DOHH2 (cell line): ENCODE results near the gene FBXO24.

Experiments used
- EZH2phosphoT487 ChIP-seq: fragments of 200-600 bp; sonication (generic); IDR thresholded peaks from 2 replicates; pipeline ENCODE4 v1.6.1; 2017; ENCODE audit warnings: borderline replicate concordance, mild to moderate bottlenecking, antibody characterized with exemption, low read length, moderate library complexity, mixed read lengths
- TF ChIP-seq, protein P1 (sequence below): fragments of 200-600 bp; sonication (generic); IDR thresholded peaks from one replicate; pipeline ENCODE4 v1.5.1; 2014; ENCODE audit warnings: antibody characterized with exemption, mild to moderate bottlenecking, low read depth, low read length; ENCODE audit not compliant: poor library complexity, severe bottlenecking

GRCh38 chr7:100538654-100539435 lies 47.3 kb upstream of the FBXO24 start, which contains the start of gene AGFG2:
- TF ChIP-seq, protein P1, sequence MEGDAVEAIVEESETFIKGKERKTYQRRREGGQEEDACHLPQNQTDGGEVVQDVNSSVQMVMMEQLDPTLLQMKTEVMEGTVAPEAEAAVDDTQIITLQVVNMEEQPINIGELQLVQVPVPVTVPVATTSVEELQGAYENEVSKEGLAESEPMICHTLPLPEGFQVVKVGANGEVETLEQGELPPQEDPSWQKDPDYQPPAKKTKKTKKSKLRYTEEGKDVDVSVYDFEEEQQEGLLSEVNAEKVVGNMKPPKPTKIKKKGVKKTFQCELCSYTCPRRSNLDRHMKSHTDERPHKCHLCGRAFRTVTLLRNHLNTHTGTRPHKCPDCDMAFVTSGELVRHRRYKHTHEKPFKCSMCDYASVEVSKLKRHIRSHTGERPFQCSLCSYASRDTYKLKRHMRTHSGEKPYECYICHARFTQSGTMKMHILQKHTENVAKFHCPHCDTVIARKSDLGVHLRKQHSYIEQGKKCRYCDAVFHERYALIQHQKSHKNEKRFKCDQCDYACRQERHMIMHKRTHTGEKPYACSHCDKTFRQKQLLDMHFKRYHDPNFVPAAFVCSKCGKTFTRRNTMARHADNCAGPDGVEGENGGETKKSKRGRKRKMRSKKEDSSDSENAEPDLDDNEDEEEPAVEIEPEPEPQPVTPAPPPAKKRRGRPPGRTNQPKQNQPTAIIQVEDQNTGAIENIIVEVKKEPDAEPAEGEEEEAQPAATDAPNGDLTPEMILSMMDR: no peak
- no peak for TF ChIP-seq EZH2phosphoT487
